Ovary (tissue), 9 donors: ENCODE results near the gene KLHL17. TPM values are rescaled to one million over a fixed set of nuclear protein-coding genes. Genes with fewer than 3 reads are reported as not detected.

Experiments
- DNase-seq, 5 donors: peaks; one replicate each; pipeline ENCODE4 v3.0.0-alpha.2; 2019 to 2020
- H3K27ac ChIP-seq, 2 donors: fragments of 200-600 bp; one replicate each; pipeline versions ENCODE4 v1.5.1 to v1.8.0; 2019 to 2022
- H3K27me3 ChIP-seq: fragments of 200-600 bp; one replicate; pipeline ENCODE4 v1.8.0; 2022
- H3K36me3 ChIP-seq: fragments of 200-600 bp; sonication (generic); one replicate; pipeline ENCODE4 v1.5.1; 2019
- H3K4me1 ChIP-seq: one replicate; pipeline ENCODE4 v1.8.1; 2013; ENCODE audit warnings: mild to moderate bottlenecking, moderate library complexity; ENCODE audit not compliant: insufficient read depth
- H3K4me3 ChIP-seq: fragments of 200-600 bp; sonication (generic); one replicate; pipeline ENCODE4 v1.5.1; 2017
- H3K9me3 ChIP-seq, 2 donors: fragments of 200-600 bp in 1 of 2; sonication (generic) in 1 of 2; one replicate each; pipeline versions ENCODE4 v1.5.1 to v1.8.1; 2013 to 2019; ENCODE audit warnings: mild to moderate bottlenecking in 1 of 2, moderate library complexity in 1 of 2
- CTCF ChIP-seq, 3 donors: fragments of 450-650 bp in 2 of 3; fragments of 200-600 bp in 1 of 3; IDR thresholded peaks; one replicate each; pipeline versions ENCODE4 v1.5.1 to v1.8.0; 2016 to 2022; ENCODE audit warnings: antibody characterized with exemption in 3 of 3, mild to moderate bottlenecking in 1 of 3
- EP300 ChIP-seq: sonication (generic); formaldehyde crosslinking; IDR thresholded peaks from one replicate; pipeline ENCODE4 v1.6.1; 2017; ENCODE audit warnings: antibody characterized with exemption
- POLR2A ChIP-seq: fragments of 450-650 bp; IDR thresholded peaks from one replicate; pipeline ENCODE4 v1.6.1; 2017; ENCODE audit warnings: antibody characterized with exemption, mild to moderate bottlenecking, moderate library complexity
- WGBS, 3 donors: extraction: QIAGEN DNeasy Blood & Tissue Kit in 1 of 3; methylation state at CpG; one replicate each; pipeline versions ENCODE4 v1.1.5 to v1.1.7; 2013 to 2017; 5-methylcytosine and 5-hydroxymethylcytosine counted together
- intact Hi-C, 4 donors: fragments of 100-400 bp; cut with DNase I; formaldehyde crosslinking; loops; one replicate each; pipeline versions ENCODE4 v1.11.0 to v1.15.1; 2022 to 2023
- polyA plus RNA-seq, 2 donors: library from polyadenylated mRNA; stranded (reverse); fragments of 200-250 nt in 1 of 2; fragments of 350-450 nt in 1 of 2; fragmentation: Illumina TruSeq in 1 of 2; extraction: RNeasy Lipid Tissue Mini Kit (QIAGEN cat#74804) in 1 of 2; gene quantifications; one replicate each; pipeline ENCODE4 v1.2.3, GENCODE V29; 2013 to 2014
- total RNA-seq, 7 donors: library from RNA; depleted of rRNA in 2 of 7; stranded (reverse); fragments of >200 nt in 2 of 7; fragmentation: NEBNext Ultra II Directional in 3 of 7; extraction: Animal tissue kit (Norgen Biotek cat#: 25700) in 3 of 7; gene quantifications; one replicate each; pipeline versions ENCODE4 v1.1.0 to v1.2.4, GENCODE V29; 2016 to 2023
- donor health status: DM: no; HTN: no; CAD: no; lungs with moderate emphysema.
- donor health status: DM: no; HTN: no; CAD: no.
- donor health status: Bipolar disorder and iron deficiency.
- donor health status: DM: yes; HTN: yes; CAD: no.
- donor health status: DM: no; HTN: no; CAD: no.
- donor health status: DM: yes; HTN: yes; CAD: no.

KLHL17 gene
- total and polyA plus RNA-seq, 9 donors, result 0.13 to 6.7 (median 2.1) TPM

GRCh38 chr1:928825-929661 lies 31.3 kb upstream of the KLHL17 start:
- H3K9me3 ChIP-seq, result no peaks in the 10 kb centered on the region
- no peak for DNase-seq
- no peaks in the 10 kb centered on the region for H3K4me1 ChIP-seq
- peaks cover 2% of the 10 kb centered on the region for H3K27me3 ChIP-seq
- TF ChIP-seq POLR2A (no peak), CTCF (IDR thresholded peaks at IDR 0.05) (no peak), EP300 (no peak)
- WGBS, 3 donors, result 56 to 81% (median 65%) methylated on average over 40 of the region's 40 CpGs
- no peak overlapping the region for H3K4me3 ChIP-seq
- intact Hi-C loops, result no loop called here
- H3K27ac ChIP-seq, result no peak overlapping the region
- no peaks in the 10 kb centered on the region for H3K36me3 ChIP-seq

DNA sequence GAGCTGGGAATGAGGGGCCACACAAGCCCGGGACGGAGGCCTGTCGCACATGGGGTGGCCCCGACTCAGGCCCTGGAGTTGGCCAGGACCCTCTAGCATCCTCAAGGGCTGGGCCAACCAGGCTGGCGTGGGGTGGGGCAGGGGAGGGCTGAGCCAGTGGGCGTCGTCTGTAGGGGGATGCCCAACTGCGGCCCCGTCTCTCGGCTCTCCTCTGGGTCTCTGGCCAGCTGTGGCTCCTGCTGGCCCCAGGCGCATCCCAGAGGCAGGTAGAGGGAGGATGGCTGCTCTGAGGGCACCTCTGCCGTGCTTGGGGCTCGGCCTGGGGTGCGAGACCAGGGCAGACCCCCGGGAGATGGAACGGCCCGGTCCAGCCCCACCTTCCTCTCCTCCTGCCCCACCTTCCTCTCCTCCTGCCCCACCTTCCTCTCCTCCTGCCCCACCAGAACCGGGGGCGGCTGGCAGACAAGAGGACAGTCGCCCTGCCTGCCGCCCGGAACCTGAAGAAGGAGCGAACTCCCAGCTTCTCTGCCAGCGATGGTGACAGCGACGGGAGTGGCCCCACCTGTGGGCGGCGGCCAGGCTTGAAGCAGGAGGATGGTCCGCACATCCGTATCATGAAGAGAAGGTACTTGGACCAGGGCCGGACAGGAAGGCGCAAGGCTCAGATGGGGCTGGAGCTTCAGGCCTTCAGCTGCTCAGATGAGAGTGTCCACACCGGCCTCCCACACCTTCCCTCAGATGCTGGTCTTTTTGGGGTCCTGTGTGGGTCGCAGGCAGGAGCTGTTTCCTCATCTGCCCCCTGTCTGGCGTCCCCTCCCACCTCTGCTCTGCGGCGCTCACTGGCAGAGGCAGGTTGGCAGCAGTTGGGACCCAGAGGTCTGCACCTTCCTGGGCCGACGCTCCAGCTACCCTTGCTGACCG lies 30.4 kb upstream of the KLHL17 start:
- intact Hi-C loops, result no loop called here

GRCh38 chr1:930633-931138 lies 29.7 kb upstream of the KLHL17 start:
- H3K4me1 ChIP-seq, result peaks cover 5% of the 10 kb centered on the region
- WGBS, 3 donors, result 41 to 68% (median 55%) methylated on average over 17 to 18 of the region's 18 CpGs
- intact Hi-C loops, result no loop called here
- no peak for TF ChIP-seq EP300
- no peak for TF ChIP-seq CTCF (IDR thresholded peaks at IDR 0.05)
- no peak for TF ChIP-seq POLR2A
- no peaks in the 10 kb centered on the region for H3K36me3 ChIP-seq
- H3K4me3 ChIP-seq, result no peak overlapping the region
- peaks cover 5% of the 10 kb centered on the region for H3K27me3 ChIP-seq
- DNase-seq, result no peak
- H3K9me3 ChIP-seq, result no peaks in the 10 kb centered on the region
- H3K27ac ChIP-seq, result no peak overlapping the region

More for the DNA sequence above, 30.4 kb upstream of the KLHL17 start:
- Histone ChIP-seq H3K27me3 (no peaks in the 10 kb centered on the region), H3K36me3 (no peaks in the 10 kb centered on the region), H3K4me1 (no peaks in the 10 kb centered on the region), H3K27ac (no peak overlapping the region), H3K9me3 (no peaks in the 10 kb centered on the region), H3K4me3 (no peak overlapping the region)
- 72 to 86% (median 79%) methylated on average over 32 to 40 of the region's 40 CpGs for WGBS, 3 donors
- TF ChIP-seq EP300 (no peak), CTCF (IDR thresholded peaks at IDR 0.05) (no peak), POLR2A (no peak)
- DNase-seq, result no peak

DNA sequence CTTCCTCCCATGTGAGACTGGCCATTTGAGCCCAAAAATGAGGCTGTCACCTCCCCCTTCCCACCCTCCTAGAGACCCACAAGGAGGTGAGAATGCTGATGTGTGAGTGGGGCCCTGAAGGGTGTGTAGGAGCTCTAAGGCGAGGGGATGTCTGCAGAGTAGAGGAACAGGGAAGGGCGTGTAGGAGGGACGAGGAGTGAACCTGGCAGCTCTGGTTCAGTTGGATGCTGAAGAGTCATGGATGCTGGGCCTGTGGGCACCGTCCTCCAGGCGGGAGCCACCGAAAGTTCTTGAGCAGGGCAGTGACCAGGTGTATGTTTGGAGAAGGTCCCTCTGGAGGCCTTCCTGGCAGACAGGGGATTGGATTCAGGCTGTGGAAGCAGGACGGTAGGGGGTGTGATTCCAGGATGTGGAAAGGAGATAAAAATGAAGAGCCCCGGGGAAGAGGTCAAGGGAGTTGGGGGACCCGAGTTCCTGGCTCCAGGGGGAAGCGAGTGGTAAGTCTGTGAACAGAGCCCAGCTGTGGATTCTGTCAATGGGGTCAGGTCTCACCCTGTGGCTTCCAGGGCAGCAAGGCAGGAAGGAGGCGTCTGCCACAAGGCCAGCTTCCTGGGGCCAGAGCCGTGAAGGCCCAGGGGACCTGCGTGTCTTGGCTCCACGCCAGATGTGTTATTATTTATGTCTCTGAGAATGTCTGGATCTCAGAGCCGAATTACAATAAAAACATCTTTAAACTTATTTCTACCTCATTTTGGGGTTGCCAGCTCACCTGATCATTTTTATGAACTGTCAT lies 28.8 kb upstream of the KLHL17 start:
- 29 to 46% (median 34%) methylated on average over 15 of the region's 15 CpGs for WGBS, 3 donors
- no peak overlapping the region for H3K4me3 ChIP-seq
- no peak for DNase-seq
- H3K36me3 ChIP-seq, result no peaks in the 10 kb centered on the region
- H3K27ac ChIP-seq, result no peak overlapping the region
- H3K27me3 ChIP-seq, result peaks cover 5% of the 10 kb centered on the region
- TF ChIP-seq CTCF (IDR thresholded peaks at IDR 0.05), result no peak
- TF ChIP-seq POLR2A, result no peak
- TF ChIP-seq EP300, result no peak
- H3K4me1 ChIP-seq, result peaks cover 7% of the 10 kb centered on the region
- intact Hi-C loops, result no loop called here
- H3K9me3 ChIP-seq, result no peaks in the 10 kb centered on the region
